ENCODE measurements around the gene AMELX. TPM values are rescaled to one million over a fixed set of nuclear protein-coding genes. Genes with fewer than 3 reads are reported as not detected.

Gene AMELX
- total RNA-seq, 4 donors from 2014 or later = not detected

DNA sequence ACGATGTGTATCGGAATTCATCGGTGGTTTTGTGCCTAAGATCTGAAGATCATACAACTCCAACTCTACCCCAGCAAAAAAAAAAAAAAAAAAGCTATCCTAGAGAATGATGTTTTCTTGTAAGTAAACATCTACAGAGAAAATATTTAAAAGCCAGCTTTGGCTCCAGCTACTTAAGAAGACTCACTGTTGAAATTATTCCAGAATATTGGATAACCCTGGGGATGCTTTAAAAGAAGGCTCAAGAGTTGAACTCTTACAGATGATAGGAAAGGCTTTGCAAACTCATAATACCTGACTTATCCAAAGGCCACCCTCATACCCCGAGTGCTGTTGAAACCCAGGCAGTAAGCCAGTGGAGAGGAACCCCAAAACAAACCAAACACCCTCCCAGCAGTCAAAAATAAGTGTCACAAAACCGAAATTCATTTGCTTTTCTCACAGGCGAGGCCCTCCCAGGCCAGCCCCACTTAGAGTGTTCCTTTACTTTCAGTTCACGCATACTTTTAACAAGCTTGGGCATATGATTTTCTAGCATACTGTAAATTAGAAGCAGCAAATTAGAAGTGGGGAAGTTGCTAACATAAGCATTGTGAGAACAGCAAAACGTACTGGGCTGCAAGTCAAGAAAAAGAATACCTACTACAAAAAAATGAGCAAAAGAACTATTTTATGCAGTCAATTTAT, 2.7 kb upstream of the AMELX start:
- no peaks in the 10 kb centered on the region for H3K27me3 ChIP-seq
- intact Hi-C loops (cut with DNase I) = no loop called here
- H3K27ac ChIP-seq (replicated peaks in 1 of 4) = no peak overlapping the region
- TF ChIP-seq POLR2A (IDR thresholded peaks at IDR 0.05; ENCODE audit: low read depth) = no peak
- H3K9me3 ChIP-seq = no peaks in the 10 kb centered on the region
- H3K4me1 ChIP-seq = peaks cover 0 to 13% (median 0%) of the 10 kb centered on the region in 4 donors
- WGBS = 73% methylated on average over 8 of the region's 8 CpGs
- no peak overlapping the region for H3K4me3 ChIP-seq
- no peak for DNase-seq (ENCODE audit: extremely low spot score)
- H3K36me3 ChIP-seq = no peaks in the 10 kb centered on the region

DNA sequence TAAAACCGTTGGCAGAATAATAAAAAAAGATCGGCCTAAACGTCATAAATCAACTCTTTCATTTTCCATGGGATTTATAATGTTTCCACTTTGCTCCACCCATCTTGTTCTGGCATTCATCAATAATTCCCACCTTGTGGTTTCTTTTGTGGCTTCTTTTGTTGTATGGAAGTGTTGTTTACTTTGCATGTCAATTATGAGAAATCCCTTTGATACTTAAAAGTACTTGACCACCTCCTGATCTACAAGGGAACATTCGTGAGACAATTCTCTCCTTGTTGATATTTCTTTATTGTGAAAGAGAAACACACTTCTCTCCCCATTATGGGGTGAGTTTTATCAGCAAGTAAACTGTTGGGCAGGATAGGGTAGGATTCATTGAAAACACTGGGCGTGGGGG, 2.8 kb downstream of the AMELX start:
- 66% methylated on average over 5 of the region's 5 CpGs for WGBS
- intact Hi-C loops (cut with DNase I) = no loop called here
- H3K9me3 ChIP-seq = no peaks in the 10 kb centered on the region
- no peaks in the 10 kb centered on the region for H3K36me3 ChIP-seq
- no peak overlapping the region for H3K27ac ChIP-seq (replicated peaks in 1 of 4)
- no peak for DNase-seq (ENCODE audit: extremely low spot score)
- TF ChIP-seq POLR2AphosphoS5 (IDR thresholded peaks at IDR 0.05) = no peak
- no peak for TF ChIP-seq POLR2A (IDR thresholded peaks at IDR 0.05; ENCODE audit: low read depth)
- H3K27me3 ChIP-seq = no peaks in the 10 kb centered on the region
- no peak overlapping the region for H3K4me3 ChIP-seq
- H3K4me1 ChIP-seq = peaks cover 0 to 3% (median 0%) of the 10 kb centered on the region in 4 donors

DNA sequence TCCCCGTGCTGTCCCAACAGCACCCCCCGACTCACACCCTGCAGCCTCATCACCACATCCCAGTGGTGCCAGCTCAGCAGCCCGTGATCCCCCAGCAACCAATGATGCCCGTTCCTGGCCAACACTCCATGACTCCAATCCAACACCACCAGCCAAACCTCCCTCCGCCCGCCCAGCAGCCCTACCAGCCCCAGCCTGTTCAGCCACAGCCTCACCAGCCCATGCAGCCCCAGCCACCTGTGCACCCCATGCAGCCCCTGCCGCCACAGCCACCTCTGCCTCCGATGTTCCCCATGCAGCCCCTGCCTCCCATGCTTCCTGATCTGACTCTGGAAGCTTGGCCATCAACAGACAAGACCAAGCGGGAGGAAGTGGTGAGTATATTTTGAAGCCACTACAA, 5.4 kb downstream of the AMELX start:
- no peak for DNase-seq (ENCODE audit: extremely low spot score)
- H3K4me1 ChIP-seq = peaks cover 0 to 13% (median 3%) of the 10 kb centered on the region in 4 donors
- H3K4me3 ChIP-seq = no peak overlapping the region
- no peaks in the 10 kb centered on the region for H3K36me3 ChIP-seq
- intact Hi-C loops (cut with DNase I) = no loop called here
- H3K27ac ChIP-seq (replicated peaks in 1 of 4) = no peak overlapping the region
- TF ChIP-seq, protein P1, sequence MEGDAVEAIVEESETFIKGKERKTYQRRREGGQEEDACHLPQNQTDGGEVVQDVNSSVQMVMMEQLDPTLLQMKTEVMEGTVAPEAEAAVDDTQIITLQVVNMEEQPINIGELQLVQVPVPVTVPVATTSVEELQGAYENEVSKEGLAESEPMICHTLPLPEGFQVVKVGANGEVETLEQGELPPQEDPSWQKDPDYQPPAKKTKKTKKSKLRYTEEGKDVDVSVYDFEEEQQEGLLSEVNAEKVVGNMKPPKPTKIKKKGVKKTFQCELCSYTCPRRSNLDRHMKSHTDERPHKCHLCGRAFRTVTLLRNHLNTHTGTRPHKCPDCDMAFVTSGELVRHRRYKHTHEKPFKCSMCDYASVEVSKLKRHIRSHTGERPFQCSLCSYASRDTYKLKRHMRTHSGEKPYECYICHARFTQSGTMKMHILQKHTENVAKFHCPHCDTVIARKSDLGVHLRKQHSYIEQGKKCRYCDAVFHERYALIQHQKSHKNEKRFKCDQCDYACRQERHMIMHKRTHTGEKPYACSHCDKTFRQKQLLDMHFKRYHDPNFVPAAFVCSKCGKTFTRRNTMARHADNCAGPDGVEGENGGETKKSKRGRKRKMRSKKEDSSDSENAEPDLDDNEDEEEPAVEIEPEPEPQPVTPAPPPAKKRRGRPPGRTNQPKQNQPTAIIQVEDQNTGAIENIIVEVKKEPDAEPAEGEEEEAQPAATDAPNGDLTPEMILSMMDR (IDR thresholded peaks at IDR 0.05) = no peak
- TF ChIP-seq EP300 (IDR thresholded peaks at IDR 0.05) (no peak), POLR2A (IDR thresholded peaks at IDR 0.05; ENCODE audit: low read depth) (no peak), POLR2AphosphoS5 (IDR thresholded peaks at IDR 0.05) (no peak)
- 85% methylated on average over 9 of the region's 9 CpGs for WGBS
- no peaks in the 10 kb centered on the region for H3K9me3 ChIP-seq
- no peaks in the 10 kb centered on the region for H3K27me3 ChIP-seq

DNA sequence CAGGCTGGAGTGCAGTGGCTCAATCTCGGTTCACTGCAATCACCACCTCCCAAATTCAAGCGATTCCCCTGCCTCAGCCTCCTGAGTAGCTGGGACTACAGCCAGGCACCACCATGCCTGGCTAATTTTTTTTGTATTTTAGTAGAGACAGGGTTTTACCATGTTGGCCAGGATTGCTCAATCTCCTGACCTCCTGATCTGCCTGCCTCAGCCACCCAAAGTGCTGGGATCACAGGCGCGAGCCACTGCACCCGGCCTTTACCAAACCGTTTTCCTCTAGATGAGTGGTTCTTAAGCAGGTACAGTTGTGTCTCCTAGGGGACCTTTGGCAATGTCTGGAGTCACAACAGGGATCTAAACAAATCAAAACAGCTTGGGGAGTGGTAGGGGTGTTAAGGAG, 11.6 kb downstream of the AMELX start:
- TF ChIP-seq POLR2A (IDR thresholded peaks at IDR 0.05; ENCODE audit: low read depth) = no peak
- TF ChIP-seq, protein P1 (IDR thresholded peaks at IDR 0.05) = no peak
- no peak for TF ChIP-seq POLR2AphosphoS5 (IDR thresholded peaks at IDR 0.05)
- DNase-seq (ENCODE audit: extremely low spot score) = no peak
- intact Hi-C loops (cut with DNase I) = no loop called here
- 78% methylated on average over 6 of the region's 6 CpGs for WGBS
- peaks cover 0 to 10% (median 3%) of the 10 kb centered on the region in 4 donors for H3K4me1 ChIP-seq
- no peaks in the 10 kb centered on the region for H3K9me3 ChIP-seq
- no peaks in the 10 kb centered on the region for H3K36me3 ChIP-seq
- H3K27ac ChIP-seq (replicated peaks in 1 of 4) = no peak overlapping the region
- no peak overlapping the region for H3K4me3 ChIP-seq
- H3K27me3 ChIP-seq = no peaks in the 10 kb centered on the region

DNA sequence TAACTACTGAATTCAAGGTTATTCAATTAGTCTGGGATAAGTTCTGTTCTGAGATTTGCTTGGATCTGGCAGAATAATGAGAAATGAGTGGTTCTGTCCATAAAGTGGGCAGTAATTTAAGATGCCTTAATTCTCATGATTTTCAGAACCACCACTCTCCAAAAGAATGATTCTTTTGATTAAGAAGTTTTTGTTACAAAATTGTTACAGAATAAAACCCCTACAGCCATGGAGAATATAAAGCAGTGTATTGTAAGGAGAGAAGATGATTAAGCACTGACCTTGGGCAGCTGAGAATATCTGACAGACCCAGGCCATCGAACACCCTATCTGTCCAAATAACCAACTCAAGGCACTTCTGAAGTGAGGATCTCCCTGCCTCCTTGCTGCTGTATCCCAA, 12.4 kb downstream of the AMELX start:
- H3K27ac ChIP-seq (replicated peaks in 1 of 4) = no peak overlapping the region
- peaks cover 0 to 10% (median 3%) of the 10 kb centered on the region in 4 donors for H3K4me1 ChIP-seq
- H3K27me3 ChIP-seq = no peaks in the 10 kb centered on the region
- no peak for DNase-seq (ENCODE audit: extremely low spot score)
- no peak overlapping the region for H3K4me3 ChIP-seq
- no peaks in the 10 kb centered on the region for H3K36me3 ChIP-seq
- no peaks in the 10 kb centered on the region for H3K9me3 ChIP-seq
- intact Hi-C loops (cut with DNase I) = no loop called here
- 75% methylated on average over 1 of the region's 1 CpG for WGBS
- TF ChIP-seq POLR2AphosphoS5 (IDR thresholded peaks at IDR 0.05) (no peak), POLR2A (IDR thresholded peaks at IDR 0.05; ENCODE audit: low read depth) (no peak), EP300 (IDR thresholded peaks at IDR 0.05) (no peak)
- TF ChIP-seq, protein P1 (IDR thresholded peaks at IDR 0.05) = no peak

DNA sequence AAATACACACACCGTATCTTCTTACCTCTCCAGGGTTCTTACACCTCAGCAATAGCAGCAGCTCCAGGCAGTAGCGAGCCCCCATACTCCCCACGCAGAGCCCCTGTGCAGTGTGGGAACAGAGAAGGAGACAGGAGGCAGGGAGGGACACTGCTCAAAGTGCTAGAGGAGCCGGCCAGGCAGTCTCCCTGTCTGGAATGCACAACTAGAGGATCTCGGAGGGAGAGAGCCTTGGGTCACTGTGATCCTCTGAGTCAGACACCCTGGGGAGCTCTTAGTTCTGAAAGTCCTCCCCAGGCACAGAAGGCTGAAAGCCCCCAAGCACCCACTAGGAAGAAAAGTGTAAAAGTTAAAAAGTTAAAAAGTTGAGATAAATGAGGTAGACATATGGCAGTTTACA, 16.0 kb downstream of the AMELX start:
- H3K9me3 ChIP-seq = no peaks in the 10 kb centered on the region
- H3K4me3 ChIP-seq = no peak overlapping the region
- no peaks in the 10 kb centered on the region for H3K36me3 ChIP-seq
- no peak overlapping the region for H3K27ac ChIP-seq (replicated peaks in 1 of 4)
- WGBS = 64% methylated on average over 5 of the region's 5 CpGs
- no peaks in the 10 kb centered on the region for H3K27me3 ChIP-seq
- no peaks in the 10 kb centered on the region for H3K4me1 ChIP-seq
- TF ChIP-seq, protein P1 (IDR thresholded peaks at IDR 0.05) = no peak
- TF ChIP-seq POLR2AphosphoS5 (IDR thresholded peaks at IDR 0.05) = no peak
- no peak for TF ChIP-seq EP300 (IDR thresholded peaks at IDR 0.05)
- no peak for TF ChIP-seq POLR2A (IDR thresholded peaks at IDR 0.05; ENCODE audit: low read depth)
- intact Hi-C loops (cut with DNase I) = no loop called here
- no peak for DNase-seq (ENCODE audit: extremely low spot score)
